IPS-20b (cell line): ENCODE data around the gene INHBB.

Source experiments
- H3K27ac ChIP-seq: one replicate; pipeline ENCODE4 v1.5.1; 2013; ENCODE audit warnings: low read length
- H3K27me3 ChIP-seq: 2 replicates; pipeline ENCODE4 v1.6.1; 2013; ENCODE audit warnings: mild to moderate bottlenecking, low read length, inconsistent platforms; ENCODE audit not compliant: insufficient read depth
- H3K36me3 ChIP-seq: 2 replicates; pipeline ENCODE4 v1.6.1; 2013; ENCODE audit warnings: low read depth, mild to moderate bottlenecking, inconsistent platforms, low read length, moderate library complexity; ENCODE audit not compliant: insufficient read depth
- H3K4me1 ChIP-seq: 2 replicates; pipeline ENCODE4 v1.6.1; 2013; ENCODE audit warnings: mild to moderate bottlenecking, control low read depth, inconsistent platforms, low read length, moderate library complexity; ENCODE audit not compliant: insufficient read depth
- H3K4me3 ChIP-seq: 2 replicates; pipeline ENCODE4 v1.5.1; 2013; ENCODE audit warnings: mild to moderate bottlenecking, low read length, inconsistent platforms
- H3K9ac ChIP-seq: 2 replicates; pipeline ENCODE4 v1.6.1; 2013; ENCODE audit warnings: low read depth, mild to moderate bottlenecking, inconsistent platforms, low read length, moderate library complexity
- H3K9me3 ChIP-seq: 2 replicates; pipeline ENCODE4 v1.6.1; 2013; ENCODE audit warnings: mild to moderate bottlenecking, low read depth, low read length, inconsistent platforms; ENCODE audit not compliant: insufficient read depth

Gene INHBB

DNA sequence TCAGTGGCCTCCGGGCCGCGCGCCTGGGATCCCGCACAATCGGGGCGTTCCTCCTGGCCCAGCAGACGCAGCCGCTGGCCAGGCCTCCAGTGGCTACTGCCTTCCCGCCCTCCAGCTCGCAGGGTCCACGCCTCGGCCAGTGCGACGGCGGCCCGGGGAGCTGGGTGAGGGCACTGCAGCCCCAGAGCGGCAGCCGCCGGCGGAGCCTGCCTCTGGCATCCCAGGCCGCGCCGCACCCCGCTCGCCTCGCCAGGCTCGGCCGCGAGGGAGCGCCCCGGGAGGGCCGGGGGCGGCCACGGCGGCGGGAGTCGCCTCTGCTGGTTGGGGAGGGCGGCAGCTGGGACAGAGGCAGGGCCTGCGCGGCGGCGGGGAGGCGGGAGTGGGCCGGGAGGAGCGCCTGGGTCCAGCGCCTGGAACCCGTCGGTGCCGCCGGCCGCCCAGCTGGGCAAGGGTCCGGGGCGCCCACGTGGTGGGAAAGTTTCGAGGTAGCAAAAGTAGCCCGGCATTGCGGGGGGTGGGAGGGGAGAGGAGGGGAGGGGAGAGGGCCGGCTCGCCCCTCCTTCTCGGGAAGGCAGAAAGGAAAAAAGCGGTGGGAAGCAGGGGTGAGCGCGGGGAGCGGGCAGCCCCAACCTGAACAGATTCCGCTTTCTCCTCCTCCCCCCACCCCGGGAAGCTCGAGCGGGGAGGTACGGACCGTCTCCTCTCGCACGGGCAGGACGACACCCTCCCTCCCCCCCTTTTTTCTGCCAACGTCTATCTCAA is 1.5 kb upstream of the INHBB start:
- Histone ChIP-seq H3K27ac (no peak overlapping the region), H3K4me1 (peaks cover 19% of the 10 kb centered on the region; the same call in 1 of the 2 replicates), H3K36me3 (no peaks in the 10 kb centered on the region), H3K4me3 (peak overlapping the region; percentile 29; the same call in 1 of the 2 replicates), H3K27me3 (peaks cover 98% of the 10 kb centered on the region), H3K9ac (no peak overlapping the region), H3K9me3 (no peaks in the 10 kb centered on the region)

DNA sequence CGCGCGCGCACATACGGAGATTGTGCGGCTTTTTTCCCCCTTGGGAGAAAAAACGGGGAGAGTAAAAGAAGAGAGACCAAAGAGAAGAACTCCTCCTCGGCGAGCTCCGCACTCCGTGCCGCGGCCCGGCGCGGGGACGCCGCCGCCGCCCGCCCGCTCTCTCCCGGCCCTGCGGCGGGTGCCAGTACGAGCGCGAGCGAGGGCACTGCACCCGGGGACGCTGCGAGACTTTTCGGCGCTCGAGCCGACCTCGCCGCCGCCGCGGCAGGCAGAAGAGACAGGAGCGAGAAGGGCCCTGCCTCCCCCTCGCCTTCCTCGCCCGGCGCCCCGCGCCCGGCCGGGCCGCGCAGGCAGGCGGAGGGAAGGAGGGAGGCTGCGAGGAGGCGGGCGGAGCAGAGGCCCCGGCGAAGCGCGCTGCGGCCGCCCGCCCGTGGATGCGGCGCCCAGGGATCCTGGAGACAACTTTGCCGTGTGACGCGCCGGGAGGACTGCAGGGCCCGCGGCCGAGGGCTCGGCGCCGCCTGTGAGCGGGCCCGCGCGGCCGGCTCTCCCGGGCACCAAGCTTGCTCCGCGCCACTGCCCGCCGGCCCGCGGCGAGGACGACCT is 857 bp upstream of the INHBB start:
- Histone ChIP-seq H3K9me3 (no peaks in the 10 kb centered on the region), H3K4me3 (peak overlapping the region; percentile 29; the same call in 1 of the 2 replicates), H3K4me1 (peaks cover 19% of the 10 kb centered on the region; the same call in 1 of the 2 replicates), H3K27ac (no peak overlapping the region), H3K36me3 (no peaks in the 10 kb centered on the region), H3K27me3 (peaks cover 98% of the 10 kb centered on the region), H3K9ac (no peak overlapping the region)

DNA sequence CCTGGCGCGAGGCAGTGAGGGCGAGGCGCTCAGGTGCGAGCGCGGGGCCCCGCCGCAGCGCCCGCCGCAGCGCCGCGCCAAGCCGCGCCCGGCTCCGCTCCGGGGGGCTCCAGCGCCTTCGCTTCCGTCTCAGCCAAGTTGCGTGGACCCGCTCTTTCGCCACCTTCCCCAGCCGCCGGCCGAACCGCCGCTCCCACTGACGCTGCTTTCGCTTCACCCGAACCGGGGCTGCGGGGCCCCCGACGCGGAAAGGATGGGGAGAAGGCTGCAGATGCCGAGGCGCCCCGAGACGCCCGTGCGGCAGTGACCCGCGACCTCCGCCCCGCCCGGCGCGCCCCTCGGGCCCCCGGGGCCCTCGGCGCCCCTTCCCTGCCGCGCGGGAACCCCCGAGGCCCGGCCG is 328 bp upstream of the INHBB start:
- H3K27ac ChIP-seq: no peak overlapping the region
- no peaks in the 10 kb centered on the region for H3K9me3 ChIP-seq
- no peak overlapping the region for H3K9ac ChIP-seq
- peaks cover 98% of the 10 kb centered on the region for H3K27me3 ChIP-seq
- peaks cover 19% of the 10 kb centered on the region; the same call in 1 of the 2 replicates for H3K4me1 ChIP-seq
- no peaks in the 10 kb centered on the region for H3K36me3 ChIP-seq
- H3K4me3 ChIP-seq: no peak overlapping the region

DNA sequence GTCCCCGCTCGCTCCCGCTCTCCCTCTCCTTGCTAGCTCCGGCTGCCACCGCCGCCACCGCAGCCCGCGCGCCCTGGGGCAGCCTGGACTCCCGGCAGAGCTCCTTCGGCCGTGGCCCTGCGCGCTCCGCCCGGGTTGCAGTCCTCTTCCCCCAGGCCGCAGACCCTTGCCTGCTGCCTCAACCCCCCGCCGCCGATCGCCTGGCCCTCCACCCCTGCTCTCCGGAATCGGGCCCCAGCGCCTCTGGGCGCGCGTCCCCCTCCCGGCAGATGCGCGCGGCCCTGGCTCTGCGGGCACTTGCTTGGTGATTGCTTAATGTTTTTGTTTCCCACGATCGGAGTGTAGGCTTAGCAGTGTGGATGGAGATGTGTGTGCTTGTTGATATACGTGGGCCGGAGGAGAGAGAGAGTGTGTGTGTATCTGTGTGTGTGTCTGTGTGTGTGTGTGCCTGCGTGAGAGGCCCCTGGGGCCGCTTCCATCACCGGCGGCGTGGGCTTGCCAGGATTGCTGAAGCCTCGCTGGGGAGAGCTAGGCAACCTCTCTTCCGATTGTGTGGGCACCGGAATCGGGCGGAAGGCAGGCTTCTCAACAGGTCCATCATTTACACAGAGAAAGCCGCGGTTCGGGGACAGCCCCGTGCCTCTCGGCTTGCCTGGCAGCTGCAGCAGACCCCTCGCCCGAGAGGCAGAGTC is 877 bp downstream of the INHBB start:
- peak overlapping the region; percentile 60; the same call in 1 of the 2 replicates for H3K4me3 ChIP-seq

DNA sequence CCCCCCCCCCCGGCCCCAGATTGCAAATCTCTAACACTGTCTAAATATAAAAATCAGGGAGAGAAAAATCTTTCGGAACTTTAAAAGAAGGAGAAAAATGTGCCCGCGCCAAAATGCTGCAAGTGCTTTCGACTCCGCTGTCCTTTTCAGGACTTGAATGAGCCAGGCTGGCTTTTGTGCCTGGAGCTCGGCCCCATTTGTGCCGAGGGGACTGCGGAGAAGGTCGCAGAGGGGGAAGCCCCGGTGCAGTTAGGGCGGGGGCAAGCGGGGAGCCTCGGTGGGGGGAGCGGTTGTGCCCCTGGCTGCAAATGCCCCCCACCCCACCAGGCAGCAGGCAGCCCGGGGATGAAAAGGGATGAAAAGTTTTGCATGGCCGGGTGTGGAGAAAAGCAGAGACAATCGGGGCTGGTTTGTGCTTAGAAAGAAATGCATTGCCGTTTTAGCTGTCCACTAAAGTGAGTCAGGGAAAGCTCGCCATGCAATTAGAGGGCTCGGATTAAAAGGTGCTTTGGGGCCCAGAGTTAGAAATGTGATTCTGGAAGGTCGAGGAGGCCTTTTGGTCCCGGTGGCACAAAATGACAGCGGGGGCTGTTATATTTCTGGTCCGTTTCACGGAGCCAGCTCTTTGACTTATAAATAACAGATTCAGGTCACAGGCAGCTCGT is 1.6 kb downstream of the INHBB start:
- Histone ChIP-seq H3K4me3 (peak overlapping the region; percentile 60; the same call in 1 of the 2 replicates), H3K9me3 (no peaks in the 10 kb centered on the region), H3K27ac (no peak overlapping the region), H3K9ac (no peak overlapping the region), H3K27me3 (peaks cover 98% of the 10 kb centered on the region), H3K4me1 (peaks cover 19% of the 10 kb centered on the region; the same call in 1 of the 2 replicates), H3K36me3 (no peaks in the 10 kb centered on the region)

More for the DNA sequence above, 877 bp downstream of the INHBB start:
- no peak overlapping the region for H3K9ac ChIP-seq
- no peaks in the 10 kb centered on the region for H3K9me3 ChIP-seq
- H3K27ac ChIP-seq: no peak overlapping the region
- no peaks in the 10 kb centered on the region for H3K36me3 ChIP-seq
- peaks cover 19% of the 10 kb centered on the region; the same call in 1 of the 2 replicates for H3K4me1 ChIP-seq
- H3K27me3 ChIP-seq: peaks cover 98% of the 10 kb centered on the region

DNA sequence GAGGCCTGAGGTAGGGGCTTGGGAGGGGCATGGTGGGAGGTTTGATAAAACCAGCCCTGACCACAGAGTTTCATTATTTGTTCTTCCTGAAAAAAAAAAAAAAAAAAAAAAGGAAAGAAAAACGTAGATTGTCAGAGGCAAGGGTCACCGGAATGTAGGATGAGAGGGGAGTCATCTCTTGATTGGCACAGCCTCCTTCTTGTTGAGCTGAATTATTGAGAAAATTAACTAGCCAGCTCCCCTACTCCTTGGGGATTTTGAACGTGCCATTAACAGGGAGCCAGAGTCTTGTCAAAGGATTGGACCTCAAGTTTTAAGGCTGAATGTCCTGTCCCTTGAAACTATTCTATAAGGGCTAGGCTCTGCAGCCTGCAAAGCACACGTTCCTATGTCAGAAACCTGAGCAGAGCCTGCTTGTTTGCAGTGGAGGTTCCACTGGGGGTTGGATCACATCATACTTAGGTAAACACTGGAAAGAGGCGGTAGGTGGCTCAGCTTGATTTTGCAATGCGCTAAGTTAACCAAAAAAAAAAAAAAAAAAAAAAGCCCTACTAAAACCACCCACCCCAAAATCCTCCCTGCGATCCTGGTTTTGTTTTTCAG is 2.3 kb downstream of the INHBB start:
- peak overlapping the region; percentile 60; the same call in 1 of the 2 replicates for H3K4me3 ChIP-seq
- H3K4me1 ChIP-seq: peaks cover 19% of the 10 kb centered on the region; the same call in 1 of the 2 replicates
- H3K9ac ChIP-seq: no peak overlapping the region
- H3K36me3 ChIP-seq: no peaks in the 10 kb centered on the region
- peaks cover 98% of the 10 kb centered on the region for H3K27me3 ChIP-seq
- no peak overlapping the region for H3K27ac ChIP-seq
- H3K9me3 ChIP-seq: no peaks in the 10 kb centered on the region

DNA sequence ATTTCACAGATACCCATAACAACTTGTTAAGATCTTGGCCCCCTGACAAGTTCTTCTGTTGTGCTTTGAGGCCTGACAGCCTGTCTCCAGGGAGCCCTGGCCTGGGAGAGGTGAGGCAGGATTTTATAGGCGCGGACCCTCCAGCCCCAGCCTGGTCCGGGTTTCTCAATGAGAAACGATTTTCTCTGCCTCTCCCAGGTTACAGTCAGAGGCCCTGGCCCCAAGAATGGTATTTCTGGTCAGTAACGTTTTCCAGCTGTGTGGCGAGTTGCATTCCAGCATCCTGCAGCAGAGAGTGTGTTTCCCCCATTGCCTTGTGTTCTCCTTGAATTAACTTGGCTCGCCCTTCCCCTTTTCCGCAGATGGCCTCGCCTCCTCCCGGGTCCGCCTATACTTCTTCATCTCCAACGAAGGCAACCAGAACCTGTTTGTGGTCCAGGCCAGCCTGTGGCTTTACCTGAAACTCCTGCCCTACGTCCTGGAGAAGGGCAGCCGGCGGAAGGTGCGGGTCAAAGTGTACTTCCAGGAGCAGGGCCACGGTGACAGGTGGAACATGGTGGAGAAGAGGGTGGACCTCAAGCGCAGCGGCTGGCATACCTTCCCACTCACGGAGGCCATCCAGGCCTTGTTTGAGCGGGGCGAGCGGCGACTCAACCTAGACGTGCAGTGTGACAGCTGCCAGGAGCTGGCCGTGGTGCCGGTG is 3.0 kb downstream of the INHBB start:
- Histone ChIP-seq H3K9ac (no peak overlapping the region), H3K27me3 (peaks cover 98% of the 10 kb centered on the region), H3K36me3 (no peaks in the 10 kb centered on the region), H3K9me3 (no peaks in the 10 kb centered on the region), H3K27ac (no peak overlapping the region), H3K4me1 (peaks cover 19% of the 10 kb centered on the region; the same call in 1 of the 2 replicates), H3K4me3 (peak overlapping the region; percentile 27; the same call in 1 of the 2 replicates)

DNA sequence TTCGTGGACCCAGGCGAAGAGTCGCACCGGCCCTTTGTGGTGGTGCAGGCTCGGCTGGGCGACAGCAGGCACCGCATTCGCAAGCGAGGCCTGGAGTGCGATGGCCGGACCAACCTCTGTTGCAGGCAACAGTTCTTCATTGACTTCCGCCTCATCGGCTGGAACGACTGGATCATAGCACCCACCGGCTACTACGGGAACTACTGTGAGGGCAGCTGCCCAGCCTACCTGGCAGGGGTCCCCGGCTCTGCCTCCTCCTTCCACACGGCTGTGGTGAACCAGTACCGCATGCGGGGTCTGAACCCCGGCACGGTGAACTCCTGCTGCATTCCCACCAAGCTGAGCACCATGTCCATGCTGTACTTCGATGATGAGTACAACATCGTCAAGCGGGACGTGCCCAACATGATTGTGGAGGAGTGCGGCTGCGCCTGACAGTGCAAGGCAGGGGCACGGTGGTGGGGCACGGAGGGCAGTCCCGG is 3.5 kb downstream of the INHBB start:
- Histone ChIP-seq H3K27me3 (peaks cover 98% of the 10 kb centered on the region), H3K27ac (no peak overlapping the region), H3K9ac (no peak overlapping the region), H3K9me3 (no peaks in the 10 kb centered on the region), H3K4me1 (peaks cover 19% of the 10 kb centered on the region; the same call in 1 of the 2 replicates), H3K4me3 (no peak overlapping the region), H3K36me3 (no peaks in the 10 kb centered on the region)

DNA sequence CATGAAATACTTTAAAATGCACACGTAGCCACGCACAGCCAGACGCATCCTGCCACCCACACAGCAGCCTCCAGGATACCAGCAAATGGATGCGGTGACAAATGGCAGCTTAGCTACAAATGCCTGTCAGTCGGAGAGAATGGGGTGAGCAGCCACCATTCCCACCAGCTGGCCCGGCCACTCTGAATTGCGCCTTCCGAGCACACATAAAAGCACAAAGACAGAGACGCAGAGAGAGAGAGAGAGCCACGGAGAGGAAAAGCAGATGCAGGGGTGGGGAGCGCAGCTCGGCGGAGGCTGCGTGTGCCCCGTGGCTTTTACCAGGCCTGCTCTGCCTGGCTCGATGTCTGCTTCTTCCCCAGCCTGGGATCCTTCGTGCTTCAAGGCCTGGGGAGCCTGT is 4.1 kb downstream of the INHBB start:
- H3K4me3 ChIP-seq: no peak overlapping the region
- H3K36me3 ChIP-seq: no peaks in the 10 kb centered on the region
- peaks cover 19% of the 10 kb centered on the region; the same call in 1 of the 2 replicates for H3K4me1 ChIP-seq
- peaks cover 98% of the 10 kb centered on the region for H3K27me3 ChIP-seq
- H3K9me3 ChIP-seq: no peaks in the 10 kb centered on the region
- H3K9ac ChIP-seq: no peak overlapping the region
- H3K27ac ChIP-seq: no peak overlapping the region

DNA sequence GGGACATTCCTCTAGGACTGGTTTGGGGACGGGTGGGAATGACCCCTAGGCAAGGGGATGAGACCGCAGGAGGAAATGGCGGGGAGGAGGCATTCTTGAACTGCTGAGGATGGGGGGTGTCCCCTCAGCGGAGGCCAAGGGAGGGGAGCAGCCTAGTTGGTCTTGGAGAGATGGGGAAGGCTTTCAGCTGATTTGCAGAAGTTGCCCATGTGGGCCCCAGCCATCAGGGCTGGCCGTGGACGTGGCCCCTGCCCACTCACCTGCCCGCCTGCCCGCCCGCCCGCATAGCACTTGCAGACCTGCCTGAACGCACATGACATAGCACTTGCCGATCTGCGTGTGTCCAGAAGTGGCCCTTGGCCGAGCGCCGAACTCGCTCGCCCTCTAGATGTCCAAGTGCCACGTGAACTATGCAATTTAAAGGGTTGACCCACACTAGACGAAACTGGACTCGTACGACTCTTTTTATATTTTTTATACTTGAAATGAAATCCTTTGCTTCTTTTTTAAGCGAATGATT is 4.9 kb downstream of the INHBB start:
- Histone ChIP-seq H3K4me3 (no peak overlapping the region), H3K27me3 (peaks cover 98% of the 10 kb centered on the region), H3K4me1 (peaks cover 19% of the 10 kb centered on the region; the same call in 1 of the 2 replicates), H3K36me3 (no peaks in the 10 kb centered on the region), H3K9me3 (no peaks in the 10 kb centered on the region), H3K9ac (no peak overlapping the region), H3K27ac (no peak overlapping the region)
